Activated naive CD4-positive, alpha-beta T cell treated with anti-CD3 and anti-CD28 coated beads, Interleukin-2, amount 50 U/mL, for 24 hours (primary cell): ENCODE results near the gene TOR1AIP2.
A peak's percentile ranks its signal among the peaks of the same experiment; 100 is the strongest.
"Not testable (repeated sequence)": the region's sequence is repeated elsewhere in the genome, so short reads cannot be mapped to it uniquely, and the experiment has no call there.

ENCODE experiments used
- H3K27ac Mint-ChIP-seq: one replicate; pipeline ENCODE4 v1.8.0; 2021; ENCODE audit warnings: mild to moderate bottlenecking, mixed read lengths
- H3K27me3 Mint-ChIP-seq: one replicate; pipeline ENCODE4 v1.8.0; 2021; ENCODE audit warnings: mixed read lengths
- H3K36me3 Mint-ChIP-seq: one replicate; pipeline ENCODE4 v1.8.0; 2021; ENCODE audit warnings: mixed read lengths
- H3K4me1 Mint-ChIP-seq: one replicate; pipeline ENCODE4 v1.8.0; 2021; ENCODE audit warnings: mixed read lengths
- H3K4me3 Mint-ChIP-seq: one replicate; pipeline ENCODE4 v1.8.0; 2021; ENCODE audit warnings: mild to moderate bottlenecking, mixed read lengths
- H3K9me3 Mint-ChIP-seq: one replicate; pipeline ENCODE4 v1.8.0; 2021; ENCODE audit warnings: mixed read lengths

The TOR1AIP2 gene

GRCh38 chr1:179857009-179857408 is 20.6 kb downstream of the TOR1AIP2 start:
- no peaks in the 10 kb centered on the region for H3K27me3 Mint-ChIP-seq
- peaks cover 7% of the 10 kb centered on the region for H3K36me3 Mint-ChIP-seq
- H3K4me1 Mint-ChIP-seq, result peaks cover 4% of the 10 kb centered on the region
- no peaks in the 10 kb centered on the region for H3K9me3 Mint-ChIP-seq
- H3K27ac Mint-ChIP-seq, result no peak overlapping the region
- H3K4me3 Mint-ChIP-seq, result no peak overlapping the region

DNA sequence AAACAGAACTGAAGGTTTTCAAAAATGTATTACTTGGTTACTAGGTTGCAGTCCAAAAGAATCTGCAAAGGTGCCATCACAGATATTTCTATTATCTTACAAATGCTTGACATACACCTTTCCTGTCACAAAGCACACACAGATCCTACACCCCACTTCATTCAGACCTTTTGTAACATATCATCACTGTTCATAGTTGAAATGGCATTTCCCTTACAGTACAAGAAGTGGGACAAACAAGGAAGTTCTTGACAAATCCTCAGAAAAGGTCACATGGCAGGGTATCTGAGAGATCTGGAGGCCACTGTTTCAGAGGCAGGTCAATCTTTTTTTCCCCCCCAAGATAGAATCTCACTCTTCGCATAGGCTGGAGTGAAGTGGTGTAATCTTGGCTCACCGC is 21.3 kb downstream of the TOR1AIP2 start:
- no peak overlapping the region for H3K27ac Mint-ChIP-seq
- no peaks in the 10 kb centered on the region for H3K9me3 Mint-ChIP-seq

DNA sequence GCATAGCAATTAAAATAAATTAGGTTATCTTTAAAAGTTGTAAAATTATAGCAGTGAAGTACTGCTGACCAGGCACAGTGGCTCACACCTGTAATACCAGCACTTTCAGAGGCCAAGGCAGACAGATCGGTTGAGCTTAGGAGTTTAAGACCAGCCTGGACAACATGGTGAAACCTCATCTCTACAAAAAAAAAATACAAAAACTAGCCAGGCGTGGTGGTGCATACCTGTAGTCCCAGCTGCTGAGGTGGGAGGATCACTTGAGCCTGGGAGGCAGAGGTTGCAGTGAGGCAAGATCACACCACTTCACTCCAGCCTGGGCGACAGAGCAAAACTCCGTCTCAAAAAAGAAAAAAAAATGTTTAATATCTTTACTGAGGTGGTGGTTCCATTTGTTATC is 21.8 kb downstream of the TOR1AIP2 start:
- H3K9me3 Mint-ChIP-seq, H3K27me3 Mint-ChIP-seq, H3K36me3 Mint-ChIP-seq, H3K27ac Mint-ChIP-seq, H3K4me1 Mint-ChIP-seq, H3K4me3 Mint-ChIP-seq: not testable (repeated sequence)

More for the DNA sequence above, 21.3 kb downstream of the TOR1AIP2 start:
- no peak overlapping the region for H3K4me3 Mint-ChIP-seq
- no peaks in the 10 kb centered on the region for H3K27me3 Mint-ChIP-seq
- peaks cover 4% of the 10 kb centered on the region for H3K4me1 Mint-ChIP-seq
- H3K36me3 Mint-ChIP-seq, result peaks cover 5% of the 10 kb centered on the region

GRCh38 chr1:179853102-179853501 is 24.5 kb downstream of the TOR1AIP2 start:
- H3K27me3 Mint-ChIP-seq, result no peaks in the 10 kb centered on the region
- no peak overlapping the region for H3K27ac Mint-ChIP-seq
- no peak overlapping the region for H3K4me3 Mint-ChIP-seq
- H3K36me3 Mint-ChIP-seq, result peaks cover 4% of the 10 kb centered on the region
- H3K9me3 Mint-ChIP-seq, result no peaks in the 10 kb centered on the region
- H3K4me1 Mint-ChIP-seq, result peaks cover 4% of the 10 kb centered on the region

DNA sequence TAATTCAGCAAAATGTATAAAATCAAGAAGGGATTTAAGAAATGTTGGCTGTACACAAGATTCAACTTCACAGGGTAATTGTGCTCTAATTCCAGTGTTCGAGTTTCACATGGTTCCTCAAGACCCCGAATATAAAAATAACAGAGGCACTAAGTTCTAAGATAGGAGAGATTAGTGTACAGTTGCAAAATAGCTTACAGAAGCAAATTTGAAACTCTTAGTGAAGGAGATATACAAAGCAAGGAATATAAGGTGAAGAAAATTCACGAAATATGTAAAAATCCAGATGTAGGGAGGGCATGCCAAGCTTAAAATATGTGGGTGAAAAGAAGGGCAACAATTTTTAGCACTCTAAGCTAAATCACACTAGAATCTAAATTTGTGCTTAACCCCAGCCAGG is 29.4 kb downstream of the TOR1AIP2 start:
- Mint-ChIP-seq H3K4me3 (no peak overlapping the region), H3K36me3 (peaks cover 20% of the 10 kb centered on the region)

DNA sequence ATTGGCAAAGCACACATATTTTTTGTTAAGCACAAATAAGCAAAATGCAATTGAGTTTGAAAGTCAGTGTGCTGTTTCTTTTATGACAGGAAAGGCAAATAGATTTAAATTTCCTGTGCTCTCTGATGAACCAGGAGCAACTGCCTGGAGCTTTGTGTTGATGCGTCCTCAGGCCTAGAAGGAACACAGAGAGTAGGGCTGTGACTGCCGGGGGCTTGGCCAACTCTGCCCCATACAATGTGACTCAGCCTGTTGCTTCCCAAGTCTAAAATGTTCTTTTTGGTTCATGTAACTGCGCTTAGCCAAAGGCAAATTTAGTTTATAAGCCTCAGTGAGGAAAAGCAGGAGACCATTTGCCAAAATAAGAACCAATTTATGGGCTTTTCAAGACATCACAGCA is 37.5 kb downstream of the TOR1AIP2 start:
- Mint-ChIP-seq H3K4me3 (no peak overlapping the region), H3K27ac (no peak overlapping the region), H3K4me1 (no peaks in the 10 kb centered on the region), H3K27me3 (no peaks in the 10 kb centered on the region), H3K9me3 (no peaks in the 10 kb centered on the region), H3K36me3 (peaks cover 8% of the 10 kb centered on the region)

More for the DNA sequence above, 29.4 kb downstream of the TOR1AIP2 start:
- no peaks in the 10 kb centered on the region for H3K27me3 Mint-ChIP-seq
- H3K4me1 Mint-ChIP-seq, result peaks cover 3% of the 10 kb centered on the region
- no peaks in the 10 kb centered on the region for H3K9me3 Mint-ChIP-seq
- H3K27ac Mint-ChIP-seq, result no peak overlapping the region

DNA sequence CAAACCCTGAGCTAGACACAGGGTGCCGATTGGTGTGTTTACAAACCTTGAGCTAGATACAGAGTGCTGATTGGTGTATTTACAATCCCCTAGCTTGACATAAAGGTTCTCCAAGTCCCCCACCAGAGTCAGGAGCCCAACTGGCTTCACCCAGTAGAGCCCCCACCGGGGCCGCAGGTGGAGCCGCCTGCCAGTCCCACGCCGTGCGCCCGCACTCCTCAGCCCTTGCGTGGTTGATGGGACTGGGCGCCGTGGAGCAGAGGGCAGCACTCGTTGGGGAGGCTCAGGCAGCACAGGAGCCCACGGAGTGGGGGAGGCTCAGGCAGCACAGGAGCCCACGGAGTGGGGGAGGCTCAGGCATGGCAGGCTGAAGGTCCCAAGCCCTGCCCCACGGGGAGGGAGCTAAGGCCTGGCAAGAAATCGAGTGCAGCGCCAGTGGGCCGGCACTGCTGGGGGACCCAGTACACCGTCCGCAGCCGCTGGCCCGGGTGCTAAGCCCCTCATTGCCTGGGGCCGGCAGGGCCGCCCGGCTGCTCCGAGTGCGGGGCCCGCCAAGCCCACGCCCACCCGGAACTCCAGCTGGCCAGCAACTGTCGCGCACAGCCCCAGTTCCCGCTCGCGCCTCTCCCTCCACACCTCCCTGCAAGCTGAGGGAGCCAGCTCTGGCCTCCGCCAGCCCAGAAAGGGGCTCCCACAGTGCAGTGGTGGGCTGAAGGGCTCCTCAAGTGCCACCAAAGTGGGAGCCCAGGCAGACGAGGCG is 40.7 kb downstream of the TOR1AIP2 start:
- not testable (repeated sequence) for H3K27ac Mint-ChIP-seq, H3K36me3 Mint-ChIP-seq, H3K9me3 Mint-ChIP-seq, H3K4me3 Mint-ChIP-seq, H3K27me3 Mint-ChIP-seq
- H3K4me1 Mint-ChIP-seq, result peaks cover 17% of the 10 kb centered on the region

DNA sequence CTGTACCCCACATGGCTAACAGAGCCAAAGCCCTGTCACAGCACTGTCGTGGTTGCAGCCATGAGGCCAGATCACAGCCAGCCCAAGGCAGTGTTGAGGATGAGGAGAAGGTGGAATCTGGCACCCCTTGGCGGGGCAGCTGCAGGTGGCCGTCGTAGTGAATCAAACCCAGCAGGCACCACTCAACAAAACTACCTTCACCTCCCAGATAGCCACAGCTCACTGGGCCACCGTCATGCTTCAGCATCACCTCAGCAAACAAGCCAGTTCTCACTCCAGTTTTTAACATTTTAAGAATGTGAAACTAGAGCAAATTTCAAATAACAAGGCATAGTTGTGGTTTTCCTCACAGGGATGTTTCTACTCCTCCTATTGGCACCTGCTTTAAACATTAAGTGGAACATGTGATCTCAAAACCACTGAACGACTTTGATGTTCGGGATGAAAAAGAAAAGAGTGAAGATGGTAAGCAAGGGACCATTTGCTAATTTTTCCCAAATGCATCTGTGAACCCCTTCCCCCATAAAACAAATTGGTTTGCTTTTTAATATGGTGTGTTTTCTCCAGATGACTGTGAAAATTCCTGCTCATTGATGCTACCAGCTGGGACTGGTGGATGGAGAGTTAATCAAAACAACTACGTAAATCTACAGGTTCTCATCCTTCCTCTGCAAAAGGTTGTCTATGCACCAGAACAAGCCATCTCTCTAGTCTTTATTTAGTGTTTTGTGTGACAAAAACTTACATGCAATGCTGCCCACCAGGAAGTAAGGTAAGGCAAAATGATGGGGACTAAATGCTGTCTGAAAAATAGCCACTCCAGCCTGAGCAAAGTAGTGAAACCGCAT is 45.5 kb downstream of the TOR1AIP2 start:
- Mint-ChIP-seq H3K4me1 (peaks cover 33% of the 10 kb centered on the region), H3K36me3 (no peaks in the 10 kb centered on the region), H3K9me3 (no peaks in the 10 kb centered on the region), H3K27ac (peak overlapping the region; percentile 80), H3K27me3 (no peaks in the 10 kb centered on the region), H3K4me3 (peak overlapping the region; percentile 65)

DNA sequence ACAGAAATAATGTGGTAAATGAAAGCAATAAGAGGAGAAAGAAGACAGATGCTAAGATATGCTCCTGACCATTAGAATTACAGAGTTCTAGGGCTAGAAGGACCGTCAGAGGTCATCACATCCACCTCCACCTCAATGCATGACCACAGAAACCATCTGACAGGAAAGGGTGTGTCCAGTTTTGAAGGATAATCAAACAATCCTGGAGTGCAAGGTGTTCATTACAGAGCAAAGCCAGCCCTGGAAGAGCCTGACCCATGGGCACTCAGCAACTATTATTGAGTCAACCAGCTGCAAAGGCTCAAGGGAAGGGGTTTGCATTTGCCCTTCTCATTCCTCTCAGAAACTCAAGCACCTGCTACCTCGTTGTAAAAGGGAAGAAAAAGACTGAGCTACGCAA is 46.4 kb downstream of the TOR1AIP2 start:
- peaks cover 33% of the 10 kb centered on the region for H3K4me1 Mint-ChIP-seq
- peak overlapping the region; percentile 65 for H3K4me3 Mint-ChIP-seq
- no peaks in the 10 kb centered on the region for H3K27me3 Mint-ChIP-seq
- no peaks in the 10 kb centered on the region for H3K9me3 Mint-ChIP-seq
- H3K27ac Mint-ChIP-seq, result peak overlapping the region; percentile 80
- no peaks in the 10 kb centered on the region for H3K36me3 Mint-ChIP-seq

DNA sequence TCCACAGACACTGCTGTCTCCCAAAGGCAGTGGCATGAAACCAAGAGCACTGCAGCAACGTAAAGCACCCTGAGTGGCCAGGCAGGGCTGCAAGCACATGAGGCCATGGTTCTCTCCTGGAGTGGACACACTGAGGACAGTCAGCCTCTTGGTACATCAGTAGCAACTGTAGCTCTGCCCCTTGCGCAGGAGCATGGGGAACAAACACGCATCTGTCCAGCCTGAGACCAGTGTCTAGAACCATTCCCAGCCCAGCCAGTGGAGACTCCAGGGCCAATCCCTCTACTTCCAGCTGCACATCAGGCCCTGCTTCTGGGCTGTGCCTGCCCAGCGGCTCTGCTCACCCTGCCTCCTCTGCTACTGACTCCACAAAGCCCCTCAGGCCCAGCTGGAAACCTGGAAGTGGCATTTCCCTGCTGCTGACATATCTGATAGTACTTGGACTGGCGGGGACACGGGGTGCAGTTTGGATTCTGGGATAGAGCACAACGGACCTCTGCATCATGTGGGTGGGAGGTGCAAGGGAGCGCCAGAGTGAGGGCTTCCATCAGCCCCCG is 49.0 kb downstream of the TOR1AIP2 start:
- H3K27ac Mint-ChIP-seq, result no peak overlapping the region
- H3K27me3 Mint-ChIP-seq, result no peaks in the 10 kb centered on the region
- no peak overlapping the region for H3K4me3 Mint-ChIP-seq
- H3K4me1 Mint-ChIP-seq, result peaks cover 37% of the 10 kb centered on the region
- no peaks in the 10 kb centered on the region for H3K36me3 Mint-ChIP-seq
- no peaks in the 10 kb centered on the region for H3K9me3 Mint-ChIP-seq

DNA sequence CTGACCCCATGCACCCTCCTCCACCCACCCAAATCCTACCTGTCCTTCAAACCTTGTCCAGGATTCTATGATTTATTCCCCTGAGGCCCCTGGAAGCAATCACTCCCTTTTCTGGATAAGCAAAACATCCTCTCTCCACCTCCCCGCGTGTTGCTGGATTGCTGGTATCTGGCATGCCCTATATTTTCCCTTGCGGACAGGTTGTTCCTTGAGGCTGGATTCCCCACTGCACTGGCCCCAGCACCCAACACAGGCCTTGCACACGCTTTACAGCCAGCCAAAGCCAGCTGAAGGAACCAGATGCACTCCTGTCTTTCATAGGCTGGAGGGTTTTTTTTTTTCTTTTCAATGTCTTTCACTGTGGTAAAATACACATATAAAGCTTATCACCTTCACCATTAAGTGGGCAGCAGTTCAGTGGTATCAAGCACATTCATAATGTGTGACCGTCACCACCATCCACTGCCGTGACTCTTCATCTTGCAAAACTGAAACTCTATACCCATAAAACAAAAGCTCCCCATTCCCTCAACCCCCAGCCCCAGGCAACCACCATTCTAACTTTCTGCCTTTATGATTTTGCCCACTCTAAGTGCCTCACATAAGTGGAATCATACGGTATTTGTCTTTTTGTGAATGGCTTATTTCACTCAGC is 50.9 kb downstream of the TOR1AIP2 start:
- Mint-ChIP-seq H3K4me1 (peaks cover 19% of the 10 kb centered on the region), H3K27me3 (no peaks in the 10 kb centered on the region), H3K36me3 (no peaks in the 10 kb centered on the region), H3K4me3 (no peak overlapping the region), H3K27ac (no peak overlapping the region), H3K9me3 (no peaks in the 10 kb centered on the region)

- Mint-ChIP-seq H3K9me3 (no peaks in the 10 kb centered on the region), H3K27ac (no peak overlapping the region), H3K27me3 (no peaks in the 10 kb centered on the region), H3K4me1 (peaks cover 11% of the 10 kb centered on the region), H3K4me3 (no peak overlapping the region), H3K36me3 (no peaks in the 10 kb centered on the region)
Measured at GRCh38 chr1:179825798-179826460, 51.7 kb downstream of the TOR1AIP2 start.

GRCh38 chr1:179825206-179825605 is 52.4 kb downstream of the TOR1AIP2 start:
- Mint-ChIP-seq H3K27ac (no peak overlapping the region), H3K9me3 (no peaks in the 10 kb centered on the region), H3K27me3 (no peaks in the 10 kb centered on the region), H3K36me3 (no peaks in the 10 kb centered on the region), H3K4me1 (peaks cover 4% of the 10 kb centered on the region), H3K4me3 (no peak overlapping the region)

GRCh38 chr1:179824265-179824664 is 53.3 kb downstream of the TOR1AIP2 start:
- H3K4me3 Mint-ChIP-seq, result no peak overlapping the region
- no peaks in the 10 kb centered on the region for H3K27me3 Mint-ChIP-seq
- no peaks in the 10 kb centered on the region for H3K9me3 Mint-ChIP-seq
- H3K36me3 Mint-ChIP-seq, result no peaks in the 10 kb centered on the region
- H3K4me1 Mint-ChIP-seq, result peaks cover 4% of the 10 kb centered on the region
- H3K27ac Mint-ChIP-seq, result no peak overlapping the region

DNA sequence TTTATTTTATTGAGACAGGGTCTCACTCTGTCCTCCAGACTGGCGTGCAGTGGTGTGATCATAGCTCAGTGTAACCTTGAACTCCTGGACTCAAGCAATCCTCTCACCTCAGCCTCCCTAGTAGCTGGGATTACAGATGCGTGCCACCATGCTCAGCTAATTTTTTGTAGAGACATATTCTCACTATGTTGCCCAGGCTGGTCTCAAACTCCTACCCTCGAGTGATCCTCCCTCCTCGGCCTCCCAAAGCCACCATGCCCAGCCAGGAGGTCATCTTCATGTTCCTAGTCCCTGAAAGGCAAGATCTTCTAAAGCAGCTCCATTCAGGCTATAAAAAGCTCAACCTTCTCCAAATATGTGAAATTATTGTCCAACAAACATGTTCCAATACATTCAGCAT is 53.9 kb downstream of the TOR1AIP2 start:
- Mint-ChIP-seq H3K27ac (no peak overlapping the region), H3K9me3 (no peaks in the 10 kb centered on the region), H3K4me1 (peaks cover 4% of the 10 kb centered on the region), H3K4me3 (no peak overlapping the region), H3K36me3 (no peaks in the 10 kb centered on the region), H3K27me3 (no peaks in the 10 kb centered on the region)
